ENCODE data around the gene INKA1.

Gene INKA1

GRCh38 chr3:49841806-49842205, 38.7 kb downstream of the INKA1 start:
- Histone ChIP-seq H2BK15ac (ENCODE audit: low read depth, poor library complexity, severe bottlenecking) (no peak overlapping the region), H2BK5ac (ENCODE audit: low read depth, low read length, poor library complexity, severe bottlenecking) (no peak overlapping the region), H2AFZ (ENCODE audit: low read depth, low read length) (no peak overlapping the region), H3K18ac (ENCODE audit: low read depth in 1 of 2, low read length in 2 of 2) (no peak overlapping the region), H4K91ac (ENCODE audit: low read length) (no peak overlapping the region), H3K14ac (ENCODE audit: low read length in 2 of 2) (no peak overlapping the region), H3K4me3 (ENCODE audit: insufficient read depth in 1 of 2, low read depth in 1 of 2, low read length in 2 of 2) (no peak overlapping the region), H3K79me1 (replicated peaks; ENCODE audit: low read length, poor library complexity, severe bottlenecking) (no peaks in the 10 kb centered on the region), H3K4me2 (ENCODE audit: low read length, poor library complexity, severe bottlenecking) (no peak overlapping the region), H3K9ac (ENCODE audit: low read length) (no peak overlapping the region), H3K23ac (ENCODE audit: low read length in 2 of 2) (no peak overlapping the region), H3K4me1 (ENCODE audit: control insufficient read depth, insufficient read depth, low read depth, low read length) (peaks cover 6% of the 10 kb centered on the region), H3K9me3 (ENCODE audit: control insufficient read depth, low read length) (no peaks in the 10 kb centered on the region), H3K36me3 (ENCODE audit: control insufficient read depth in 1 of 2, insufficient read depth in 2 of 2, low read depth in 1 of 2, low read length in 2 of 2) (peaks cover 15 to 20% of the 10 kb centered on the region in 2 experiments), H2BK12ac (ENCODE audit: low read length in 2 of 2) (no peak overlapping the region), H3K27ac (ENCODE audit: low read length, poor library complexity, severe bottlenecking) (no peak overlapping the region), H2BK120ac (ENCODE audit: low read depth, low read length) (no peak overlapping the region), H3K27me3 (ENCODE audit: control insufficient read depth in 1 of 2, insufficient read depth in 1 of 2, low read length in 2 of 2) (no peaks in the 10 kb centered on the region), H4K8ac (ENCODE audit: low read length) (no peak overlapping the region), H2AK5ac (ENCODE audit: low read length, severe bottlenecking) (no peak overlapping the region), H3K4ac (ENCODE audit: low read depth in 1 of 2, low read length in 2 of 2) (no peak overlapping the region)
- DNase-seq: no peak
- 96% methylated on average over 7 of the region's 7 CpGs for WGBS

GRCh38 chr3:49842843-49843517, 39.9 kb downstream of the INKA1 start:
- no peak overlapping the region for H4K91ac ChIP-seq (ENCODE audit: low read length)
- H3K14ac ChIP-seq (ENCODE audit: low read length in 2 of 2): no peak overlapping the region
- H3K9me3 ChIP-seq (ENCODE audit: control insufficient read depth, low read length): no peaks in the 10 kb centered on the region
- H3K18ac ChIP-seq (ENCODE audit: low read depth in 1 of 2, low read length in 2 of 2): no peak overlapping the region
- H3K36me3 ChIP-seq (ENCODE audit: control insufficient read depth in 1 of 2, insufficient read depth in 2 of 2, low read depth in 1 of 2, low read length in 2 of 2): peaks cover 20% of the 10 kb centered on the region in 2 experiments
- WGBS: 93% methylated on average over 3 of the region's 3 CpGs
- no peak overlapping the region for H2AFZ ChIP-seq (ENCODE audit: low read depth, low read length)
- H3K27me3 ChIP-seq (ENCODE audit: control insufficient read depth in 1 of 2, insufficient read depth in 1 of 2, low read length in 2 of 2): no peaks in the 10 kb centered on the region
- no peak overlapping the region for H2BK15ac ChIP-seq (ENCODE audit: low read depth, poor library complexity, severe bottlenecking)
- no peak overlapping the region for H3K27ac ChIP-seq (ENCODE audit: low read length, poor library complexity, severe bottlenecking)
- peaks cover 6% of the 10 kb centered on the region for H3K4me1 ChIP-seq (ENCODE audit: control insufficient read depth, insufficient read depth, low read depth, low read length)
- H3K4me2 ChIP-seq (ENCODE audit: low read length, poor library complexity, severe bottlenecking): no peak overlapping the region
- H4K8ac ChIP-seq (ENCODE audit: low read length): no peak overlapping the region
- no peak overlapping the region for H3K4ac ChIP-seq (ENCODE audit: low read depth in 1 of 2, low read length in 2 of 2)
- no peak overlapping the region for H3K4me3 ChIP-seq (ENCODE audit: insufficient read depth in 1 of 2, low read depth in 1 of 2, low read length in 2 of 2)
- H2BK120ac ChIP-seq (ENCODE audit: low read depth, low read length): no peak overlapping the region
- no peak for DNase-seq
- peaks cover 3% of the 10 kb centered on the region for H3K79me1 ChIP-seq (replicated peaks; ENCODE audit: low read length, poor library complexity, severe bottlenecking)
- no peak overlapping the region for H2BK5ac ChIP-seq (ENCODE audit: low read depth, low read length, poor library complexity, severe bottlenecking)
- no peak overlapping the region for H3K23ac ChIP-seq (ENCODE audit: low read length in 2 of 2)
- H2BK12ac ChIP-seq (ENCODE audit: low read length in 2 of 2): no peak overlapping the region
- no peak overlapping the region for H3K9ac ChIP-seq (ENCODE audit: low read length)
- H2AK5ac ChIP-seq (ENCODE audit: low read length, severe bottlenecking): no peak overlapping the region

GRCh38 chr3:49844464-49845183, 41.6 kb downstream of the INKA1 start:
- H4K8ac ChIP-seq (ENCODE audit: low read length): no peak overlapping the region
- H3K14ac ChIP-seq (ENCODE audit: low read length in 2 of 2): no peak overlapping the region
- no peak overlapping the region for H3K27ac ChIP-seq (ENCODE audit: low read length, poor library complexity, severe bottlenecking)
- H3K18ac ChIP-seq (ENCODE audit: low read depth in 1 of 2, low read length in 2 of 2): no peak overlapping the region
- H3K23ac ChIP-seq (ENCODE audit: low read length in 2 of 2): no peak overlapping the region
- peaks cover 5% of the 10 kb centered on the region for H3K79me1 ChIP-seq (replicated peaks; ENCODE audit: low read length, poor library complexity, severe bottlenecking)
- H3K4me2 ChIP-seq (ENCODE audit: low read length, poor library complexity, severe bottlenecking): no peak overlapping the region
- H3K27me3 ChIP-seq (ENCODE audit: control insufficient read depth in 1 of 2, insufficient read depth in 1 of 2, low read length in 2 of 2): no peaks in the 10 kb centered on the region
- H2BK5ac ChIP-seq (ENCODE audit: low read depth, low read length, poor library complexity, severe bottlenecking): no peak overlapping the region
- peaks cover 6% of the 10 kb centered on the region for H3K4me1 ChIP-seq (ENCODE audit: control insufficient read depth, insufficient read depth, low read depth, low read length)
- no peak overlapping the region for H3K4me3 ChIP-seq (ENCODE audit: insufficient read depth in 1 of 2, low read depth in 1 of 2, low read length in 2 of 2)
- 94% methylated on average over 5 of the region's 5 CpGs for WGBS
- H2BK15ac ChIP-seq (ENCODE audit: low read depth, poor library complexity, severe bottlenecking): no peak overlapping the region
- no peaks in the 10 kb centered on the region for H3K9me3 ChIP-seq (ENCODE audit: control insufficient read depth, low read length)
- no peak overlapping the region for H2BK120ac ChIP-seq (ENCODE audit: low read depth, low read length)
- H3K36me3 ChIP-seq (ENCODE audit: control insufficient read depth in 1 of 2, insufficient read depth in 2 of 2, low read depth in 1 of 2, low read length in 2 of 2): peaks cover 18 to 20% of the 10 kb centered on the region in 2 experiments
- no peak for DNase-seq
- H3K9ac ChIP-seq (ENCODE audit: low read length): no peak overlapping the region
- H3K4ac ChIP-seq (ENCODE audit: low read depth in 1 of 2, low read length in 2 of 2): no peak overlapping the region
- H2BK12ac ChIP-seq (ENCODE audit: low read length in 2 of 2): no peak overlapping the region
- H4K91ac ChIP-seq (ENCODE audit: low read length): no peak overlapping the region
- no peak overlapping the region for H2AK5ac ChIP-seq (ENCODE audit: low read length, severe bottlenecking)
- H2AFZ ChIP-seq (ENCODE audit: low read depth, low read length): no peak overlapping the region

GRCh38 chr3:49845694-49846093, 42.6 kb downstream of the INKA1 start:
- H2BK120ac ChIP-seq (ENCODE audit: low read depth, low read length): no peak overlapping the region
- H2AFZ ChIP-seq (ENCODE audit: low read depth, low read length): no peak overlapping the region
- DNase-seq: no peak
- no peak overlapping the region for H2AK5ac ChIP-seq (ENCODE audit: low read length, severe bottlenecking)
- H3K9ac ChIP-seq (ENCODE audit: low read length): no peak overlapping the region
- H4K8ac ChIP-seq (ENCODE audit: low read length): no peak overlapping the region
- no peaks in the 10 kb centered on the region for H3K27me3 ChIP-seq (ENCODE audit: control insufficient read depth in 1 of 2, insufficient read depth in 1 of 2, low read length in 2 of 2)
- H3K36me3 ChIP-seq (ENCODE audit: control insufficient read depth in 1 of 2, insufficient read depth in 2 of 2, low read depth in 1 of 2, low read length in 2 of 2): peaks cover 16 to 20% of the 10 kb centered on the region in 2 experiments
- no peak overlapping the region for H2BK12ac ChIP-seq (ENCODE audit: low read length in 2 of 2)
- H3K4me3 ChIP-seq (ENCODE audit: insufficient read depth in 1 of 2, low read depth in 1 of 2, low read length in 2 of 2): no peak overlapping the region
- H3K4me1 ChIP-seq (ENCODE audit: control insufficient read depth, insufficient read depth, low read depth, low read length): peaks cover 6% of the 10 kb centered on the region
- no peak overlapping the region for H3K27ac ChIP-seq (ENCODE audit: low read length, poor library complexity, severe bottlenecking)
- H3K4ac ChIP-seq (ENCODE audit: low read depth in 1 of 2, low read length in 2 of 2): no peak overlapping the region
- H2BK15ac ChIP-seq (ENCODE audit: low read depth, poor library complexity, severe bottlenecking): no peak overlapping the region
- no peak overlapping the region for H3K4me2 ChIP-seq (ENCODE audit: low read length, poor library complexity, severe bottlenecking)
- peaks cover 5% of the 10 kb centered on the region for H3K79me1 ChIP-seq (replicated peaks; ENCODE audit: low read length, poor library complexity, severe bottlenecking)
- H3K18ac ChIP-seq (ENCODE audit: low read depth in 1 of 2, low read length in 2 of 2): no peak overlapping the region
- no peaks in the 10 kb centered on the region for H3K9me3 ChIP-seq (ENCODE audit: control insufficient read depth, low read length)
- no peak overlapping the region for H3K23ac ChIP-seq (ENCODE audit: low read length in 2 of 2)
- no peak overlapping the region for H4K91ac ChIP-seq (ENCODE audit: low read length)
- no peak overlapping the region for H3K14ac ChIP-seq (ENCODE audit: low read length in 2 of 2)
- WGBS: 98% methylated on average over 3 of the region's 3 CpGs
- no peak overlapping the region for H2BK5ac ChIP-seq (ENCODE audit: low read depth, low read length, poor library complexity, severe bottlenecking)

All from mesenchymal stem cell (in vitro differentiated cells and primary cell).